ENCODE measurements around the gene PP2D1.

DNA sequence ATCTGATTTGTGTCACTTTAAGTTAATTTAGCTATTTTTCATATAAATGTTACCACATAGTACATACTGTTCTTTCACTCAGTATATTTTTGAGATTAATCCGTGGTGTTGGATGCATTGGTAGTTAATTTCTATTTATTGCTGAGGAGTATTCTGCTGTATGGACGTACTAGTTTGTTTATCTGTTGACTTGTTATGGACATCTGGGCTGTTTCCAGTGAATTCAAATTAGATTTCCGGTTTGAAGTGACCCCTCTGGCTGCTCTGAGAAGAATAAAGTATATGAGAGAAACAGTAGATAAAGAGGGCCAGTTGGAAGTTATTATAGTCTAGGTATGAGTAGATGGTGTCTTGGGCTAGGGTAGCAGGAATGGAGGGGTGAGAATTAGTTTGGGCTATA lies 43.8 kb upstream of the PP2D1 start:
- TF ChIP-seq EP300 (IDR thresholded peaks at IDR 0.05) (no peak), POLR2A (IDR thresholded peaks at IDR 0.05) (no peak)
- TF ChIP-seq, protein P1, sequence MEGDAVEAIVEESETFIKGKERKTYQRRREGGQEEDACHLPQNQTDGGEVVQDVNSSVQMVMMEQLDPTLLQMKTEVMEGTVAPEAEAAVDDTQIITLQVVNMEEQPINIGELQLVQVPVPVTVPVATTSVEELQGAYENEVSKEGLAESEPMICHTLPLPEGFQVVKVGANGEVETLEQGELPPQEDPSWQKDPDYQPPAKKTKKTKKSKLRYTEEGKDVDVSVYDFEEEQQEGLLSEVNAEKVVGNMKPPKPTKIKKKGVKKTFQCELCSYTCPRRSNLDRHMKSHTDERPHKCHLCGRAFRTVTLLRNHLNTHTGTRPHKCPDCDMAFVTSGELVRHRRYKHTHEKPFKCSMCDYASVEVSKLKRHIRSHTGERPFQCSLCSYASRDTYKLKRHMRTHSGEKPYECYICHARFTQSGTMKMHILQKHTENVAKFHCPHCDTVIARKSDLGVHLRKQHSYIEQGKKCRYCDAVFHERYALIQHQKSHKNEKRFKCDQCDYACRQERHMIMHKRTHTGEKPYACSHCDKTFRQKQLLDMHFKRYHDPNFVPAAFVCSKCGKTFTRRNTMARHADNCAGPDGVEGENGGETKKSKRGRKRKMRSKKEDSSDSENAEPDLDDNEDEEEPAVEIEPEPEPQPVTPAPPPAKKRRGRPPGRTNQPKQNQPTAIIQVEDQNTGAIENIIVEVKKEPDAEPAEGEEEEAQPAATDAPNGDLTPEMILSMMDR (IDR thresholded peaks at IDR 0.05) = no peak

Data from tibial nerve (tissue), 4 donors.